Stimulated activated naive CD8-positive, alpha-beta T cell treated with anti-CD3 and anti-CD28 coated beads, Interleukin-15, Interleukin-2, amounts not matched to agents 100 U/mL and 50 U/mL, for 24 hours (primary cell): Measurements from ENCODE around the gene MRPS34.
"Not testable (repeated sequence)": the region's sequence is repeated elsewhere in the genome, so short reads cannot be mapped to it uniquely, and the experiment has no call there.

ENCODE experiments used
- ATAC-seq: fragments of 150-1000 bp; cut with Tn5 transposase; one replicate; pipeline ENCODE4 v1.10.0; 2021
- DNase-seq: peaks from one replicate; pipeline ENCODE4 v3.0.0; 2021

MRPS34 gene

GRCh38 chr16:1749152-1750117 is 23.5 kb downstream of the MRPS34 start:
- ATAC-seq: no peak
- DNase-seq: no peak

- DNase-seq (no peak), ATAC-seq (no peak)
Observed at GRCh38 chr16:1747934-1748333, 25.0 kb downstream of the MRPS34 start.

DNA sequence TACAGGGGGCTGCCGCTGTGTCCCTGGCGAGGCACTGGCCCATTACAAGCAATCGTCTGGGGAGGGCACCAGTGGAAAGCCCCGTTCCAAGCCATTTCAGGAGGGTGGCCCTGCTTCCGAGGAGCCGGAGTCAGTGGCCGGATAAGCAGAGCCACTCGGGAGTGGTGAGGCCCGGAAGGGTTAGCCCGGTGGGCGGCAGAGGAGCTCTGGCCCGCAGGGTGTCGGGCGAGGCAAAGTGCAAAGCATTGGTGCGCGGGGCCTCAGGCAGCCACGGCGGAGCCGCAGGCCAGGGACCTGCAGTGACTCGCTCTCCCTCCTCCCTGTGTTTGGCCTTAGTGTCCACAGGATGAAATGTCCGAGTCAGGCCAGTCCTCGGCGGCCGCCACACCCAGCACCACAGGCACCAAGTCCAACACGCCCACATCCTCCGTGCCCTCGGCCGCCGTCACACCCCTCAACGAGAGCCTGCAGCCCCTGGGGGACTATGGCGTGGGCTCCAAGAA is 26.2 kb downstream of the MRPS34 start:
- ATAC-seq: no peak

DNA sequence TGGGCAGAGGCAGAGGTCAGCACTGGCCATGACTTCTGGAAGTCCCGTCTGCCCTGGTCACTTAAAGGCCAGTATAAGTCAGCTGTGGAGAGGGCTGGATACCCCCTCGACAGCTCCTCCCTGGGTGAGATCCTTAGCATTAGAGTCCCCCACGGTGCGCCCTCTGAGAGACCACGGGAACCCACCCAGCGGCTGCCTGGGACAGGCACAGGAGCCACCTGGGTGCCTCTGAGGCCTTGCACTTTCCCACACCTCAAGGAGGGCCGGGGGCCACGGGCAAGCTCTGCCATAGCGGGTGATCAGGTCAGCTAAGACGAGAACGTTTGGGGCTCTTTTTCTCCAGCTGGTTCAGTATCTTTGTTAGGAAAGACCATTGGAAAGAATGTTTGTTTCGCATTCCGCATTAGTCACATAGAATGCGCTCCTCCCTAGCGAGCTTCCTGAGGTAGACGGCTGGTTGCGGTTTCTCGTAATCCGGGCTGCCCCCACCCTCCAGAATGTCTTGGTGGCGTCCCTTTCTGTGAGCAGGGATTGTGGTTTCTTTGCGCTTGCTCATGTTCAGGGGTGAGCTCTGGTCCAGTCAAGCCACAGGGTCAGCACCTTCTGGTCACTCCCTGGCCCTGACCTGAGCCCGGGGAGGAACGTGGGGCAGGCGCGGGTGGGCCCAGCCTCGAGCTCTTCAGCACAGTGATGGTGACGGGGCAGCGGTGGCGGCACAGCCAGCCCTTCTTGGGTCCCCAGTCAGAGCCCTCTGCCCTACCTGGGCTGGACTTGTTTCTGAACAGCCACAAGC is 26.8 kb downstream of the MRPS34 start:
- DNase-seq (no peak), ATAC-seq (no peak)

More for the DNA sequence above, 26.2 kb downstream of the MRPS34 start:
- DNase-seq: no peak

DNA sequence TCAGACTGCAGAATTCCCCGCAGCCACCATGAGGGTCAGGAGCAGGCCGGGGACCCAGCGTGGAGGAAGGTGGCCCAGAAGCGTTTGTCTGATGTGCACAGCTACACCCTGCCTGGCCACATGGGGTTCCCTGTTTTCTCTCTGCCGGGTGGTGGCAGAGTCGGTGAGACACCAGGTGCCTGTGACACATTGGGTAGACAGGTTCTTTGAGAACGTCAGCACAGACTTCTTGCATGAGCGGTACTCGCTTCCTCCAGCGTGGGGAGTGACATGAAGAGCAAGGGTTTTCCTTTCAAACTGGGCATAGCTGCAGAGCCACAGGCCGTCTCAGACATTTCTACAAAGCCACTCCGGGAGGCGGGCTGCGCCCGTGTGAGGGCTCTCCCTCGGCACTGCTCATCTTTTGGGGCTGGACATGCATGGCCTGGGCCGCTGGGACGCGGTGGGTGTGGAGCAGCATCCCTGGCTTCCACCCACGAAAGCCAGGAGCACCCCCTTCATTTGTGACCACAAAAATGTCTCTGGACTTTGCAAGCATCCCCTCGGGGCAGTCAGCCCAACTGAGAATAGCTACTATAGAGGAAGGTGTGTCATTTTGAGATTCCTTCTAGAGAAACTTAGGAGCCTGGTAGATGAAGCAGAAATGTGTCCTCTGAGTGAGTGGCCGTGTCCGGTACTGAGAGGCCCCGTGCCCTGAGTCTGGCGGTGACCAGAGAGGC is 27.6 kb downstream of the MRPS34 start:
- DNase-seq: no peak
- no peak for ATAC-seq

- no peak for ATAC-seq
- DNase-seq: no peak
Observed at GRCh38 chr16:1744338-1744840, 28.5 kb downstream of the MRPS34 start.

GRCh38 chr16:1743376-1744337 is 29.3 kb downstream of the MRPS34 start:
- ATAC-seq (no peak), DNase-seq (no peak)

DNA sequence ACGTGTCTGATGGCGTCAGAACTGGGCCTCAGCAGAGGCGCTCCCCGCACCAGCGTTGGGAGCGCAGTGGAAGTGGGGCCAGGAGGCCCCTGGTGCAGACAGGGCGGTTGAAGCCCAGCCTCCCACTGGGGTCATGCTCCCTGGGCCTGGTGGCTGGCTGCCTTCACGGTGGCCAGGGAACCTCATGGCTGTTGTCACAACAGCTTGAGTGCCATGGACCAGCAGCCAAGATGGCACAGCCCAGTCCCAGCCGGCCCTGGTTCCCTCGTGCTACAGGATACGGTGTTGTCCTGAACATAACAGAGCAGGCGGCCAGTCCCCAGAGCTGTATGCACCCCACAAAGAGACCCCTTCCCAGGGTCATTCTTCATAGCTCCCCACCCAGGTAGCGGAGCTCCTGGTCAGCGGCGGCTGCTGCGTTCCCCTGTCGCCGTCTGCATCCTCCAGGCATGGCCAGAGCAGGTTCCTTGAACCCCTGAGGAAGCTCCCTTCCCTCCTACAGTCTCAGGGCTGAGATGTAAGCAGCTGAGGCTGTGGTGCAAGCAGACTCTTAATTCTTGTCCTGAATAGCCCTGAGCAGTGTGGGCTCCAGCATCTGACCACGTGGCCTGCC is 31.3 kb downstream of the MRPS34 start:
- DNase-seq (no peak), ATAC-seq (no peak)

- DNase-seq (no peak), ATAC-seq (no peak)
Observed at GRCh38 chr16:1740781-1741490, 32.0 kb downstream of the MRPS34 start.

- no peak for DNase-seq
- ATAC-seq: no peak
Observed at GRCh38 chr16:1740234-1740633, 32.7 kb downstream of the MRPS34 start.

DNA sequence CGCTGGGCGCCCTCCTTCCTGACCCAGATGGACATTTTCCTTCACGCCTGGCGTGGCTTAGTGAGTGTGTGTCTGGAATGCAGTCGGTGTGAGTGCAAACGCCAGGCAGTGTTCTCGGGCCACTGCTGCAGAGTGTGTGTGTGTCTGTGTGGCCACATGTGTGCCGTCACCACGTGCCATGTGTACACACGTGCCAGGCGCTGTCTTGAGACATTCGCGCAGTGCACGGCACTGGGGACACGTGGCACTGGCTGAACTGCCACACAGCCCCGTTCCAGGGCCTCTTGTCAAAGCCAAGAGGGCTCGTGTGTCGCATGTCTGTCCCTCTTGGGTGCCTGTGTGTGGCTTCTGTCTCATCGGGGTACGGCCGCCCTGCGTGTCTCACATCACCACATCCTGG is 38.1 kb downstream of the MRPS34 start:
- ATAC-seq (no peak), DNase-seq (no peak)

- ATAC-seq (no peak), DNase-seq (no peak)
Observed at GRCh38 chr16:1734123-1734522, 38.8 kb downstream of the MRPS34 start.

DNA sequence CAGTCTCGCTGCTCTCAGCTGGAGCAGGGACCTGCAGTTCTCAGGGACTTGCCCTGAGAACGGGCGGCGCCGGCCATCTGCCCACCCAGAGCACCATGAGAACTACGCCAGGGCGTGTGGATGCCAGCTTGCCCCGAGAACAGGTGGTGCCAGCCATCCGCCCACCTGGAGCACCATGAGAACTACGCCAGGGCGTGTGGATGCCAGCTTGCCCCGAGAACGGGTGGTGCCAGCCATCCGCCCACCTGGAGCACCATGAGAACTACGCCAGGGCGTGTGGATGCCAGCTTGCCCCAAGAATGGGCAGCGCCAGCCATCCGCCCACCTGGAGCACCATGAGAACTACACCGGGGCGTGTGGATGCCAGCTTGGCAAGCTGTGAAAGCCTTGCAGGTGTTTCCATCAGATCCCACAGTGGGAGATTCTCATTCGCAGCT is 40.4 kb downstream of the MRPS34 start:
- DNase-seq, ATAC-seq: not testable (repeated sequence)

GRCh38 chr16:1732071-1732470 is 40.9 kb downstream of the MRPS34 start:
- no peak for ATAC-seq
- no peak for DNase-seq

- ATAC-seq (no peak), DNase-seq (no peak)
Observed at GRCh38 chr16:1731603-1732002, 41.3 kb downstream of the MRPS34 start.

DNA sequence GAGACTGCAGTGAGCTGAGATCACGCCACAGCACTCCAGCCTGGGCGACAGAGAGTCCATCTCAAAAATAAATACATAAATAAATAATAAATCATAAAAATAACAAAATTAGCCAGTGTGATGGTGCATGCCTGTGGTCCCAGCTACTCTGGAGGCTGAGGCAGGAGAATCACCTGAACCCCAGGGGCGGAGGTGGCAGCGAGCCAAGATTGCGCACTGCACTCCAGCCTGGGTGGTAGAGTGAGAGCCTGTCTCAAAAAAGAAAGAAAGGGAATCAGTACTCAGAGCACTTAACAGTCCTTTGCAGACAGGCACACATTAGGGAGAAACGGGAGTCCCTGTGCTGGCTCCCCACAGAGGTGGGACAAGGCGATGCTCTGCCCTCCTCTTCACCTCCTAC is 41.9 kb downstream of the MRPS34 start:
- no peak for ATAC-seq

DNA sequence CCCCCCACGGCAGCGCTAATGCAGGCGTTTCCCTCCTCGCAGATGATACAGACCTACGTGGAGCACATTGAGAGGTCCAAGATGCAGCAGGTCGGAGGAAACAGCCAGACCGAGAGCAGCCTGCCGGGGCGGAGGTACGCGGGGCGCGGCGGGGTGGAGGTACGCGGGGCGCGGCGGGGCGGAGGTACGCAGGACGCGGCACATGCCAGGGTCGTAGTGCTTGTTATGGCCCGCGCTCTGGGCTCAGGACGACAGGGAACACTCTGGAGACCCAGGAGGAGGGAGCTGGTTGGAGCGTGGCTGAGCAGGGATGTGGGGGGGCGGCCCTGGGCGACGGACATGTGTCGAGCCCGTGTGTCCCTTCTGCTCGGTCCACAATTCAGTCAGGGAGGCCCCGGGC is 43.5 kb downstream of the MRPS34 start:
- ATAC-seq (no peak), DNase-seq (no peak)

More for the DNA sequence above, 41.9 kb downstream of the MRPS34 start:
- DNase-seq: no peak

DNA sequence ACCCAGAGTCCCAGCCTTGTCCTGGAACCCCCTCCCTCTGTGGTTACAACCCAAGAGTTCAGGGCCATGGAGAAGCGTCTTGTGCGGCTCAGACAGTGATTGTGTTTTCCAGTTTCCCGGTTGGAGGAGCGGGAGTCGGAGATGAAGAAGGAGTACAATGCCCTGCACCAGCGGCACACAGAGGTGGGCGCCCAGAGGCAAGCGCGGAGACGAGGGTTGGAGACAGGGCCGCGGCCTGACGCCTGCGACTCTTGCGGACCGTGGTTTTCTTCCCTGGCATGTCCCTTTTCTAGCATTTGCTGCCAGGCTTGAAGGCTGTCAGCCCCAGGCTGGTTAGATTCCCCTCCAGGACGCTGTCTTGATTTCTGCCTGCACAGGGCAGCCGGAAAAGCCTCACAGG is 43.9 kb downstream of the MRPS34 start:
- DNase-seq (no peak), ATAC-seq (no peak)
